ENCODE measurements around the gene BCL11B.
A peak's percentile ranks its signal among the peaks of the same experiment; 100 is the strongest.

The BCL11B gene

GRCh38 chr14:99287269-99287942, 15.4 kb upstream of the BCL11B start:
- peak in 1 of 2 donors; percentile 25 for DNase-seq (ENCODE audit: low read depth in 2 of 2)

GRCh38 chr14:99286761-99287160, 14.8 kb upstream of the BCL11B start:
- no peak for DNase-seq (ENCODE audit: low read depth in 2 of 2)

- DNase-seq (ENCODE audit: low read depth in 2 of 2): no peak
Observed at GRCh38 chr14:99284254-99285004, 12.4 kb upstream of the BCL11B start.

GRCh38 chr14:99282261-99283050, 10.5 kb upstream of the BCL11B start:
- DNase-seq (ENCODE audit: low read depth in 2 of 2): no peak

- DNase-seq (ENCODE audit: low read depth in 2 of 2): no peak
Observed at GRCh38 chr14:99281396-99281795, 9.4 kb upstream of the BCL11B start.

- DNase-seq (ENCODE audit: low read depth in 2 of 2): no peak
Observed at GRCh38 chr14:99280852-99281251, 8.9 kb upstream of the BCL11B start.

- DNase-seq (ENCODE audit: low read depth in 2 of 2): no peak
Observed at GRCh38 chr14:99280066-99280731, 8.2 kb upstream of the BCL11B start.

- no peak for DNase-seq (ENCODE audit: low read depth in 2 of 2)
Observed at GRCh38 chr14:99278836-99279235, 6.8 kb upstream of the BCL11B start.

GRCh38 chr14:99277530-99277929, 5.5 kb upstream of the BCL11B start:
- no peak for DNase-seq (ENCODE audit: low read depth in 2 of 2)

- no peak for DNase-seq (ENCODE audit: low read depth in 2 of 2)
Observed at GRCh38 chr14:99276482-99276881, 4.5 kb upstream of the BCL11B start.

- no peak for DNase-seq (ENCODE audit: low read depth in 2 of 2)
Observed at GRCh38 chr14:99275222-99275584, 3.2 kb upstream of the BCL11B start.

GRCh38 chr14:99274346-99275221, 2.6 kb upstream of the BCL11B start:
- DNase-seq (ENCODE audit: low read depth in 2 of 2): no peak

GRCh38 chr14:99273766-99274345, 1.9 kb upstream of the BCL11B start:
- no peak for DNase-seq (ENCODE audit: low read depth in 2 of 2)

- DNase-seq (ENCODE audit: low read depth in 2 of 2): no peak
Observed at GRCh38 chr14:99272899-99273765, 1.1 kb upstream of the BCL11B start.

- DNase-seq (ENCODE audit: low read depth in 2 of 2): no peak
Observed at GRCh38 chr14:99272632-99272898, 568 bp upstream of the BCL11B start.

GRCh38 chr14:99271221-99271941, 616 bp downstream of the BCL11B start:
- DNase-seq (ENCODE audit: low read depth in 2 of 2): no peak

GRCh38 chr14:99270458-99271220, 1.4 kb downstream of the BCL11B start:
- DNase-seq (ENCODE audit: low read depth in 2 of 2): no peak
